ENCODE data around the gene CLSTN2.

- TF ChIP-seq EZH2 (IDR thresholded peaks at IDR 0.05; ENCODE audit: low read depth, low read length, severe bottlenecking) (no peak), POLR2AphosphoS5 (IDR thresholded peaks at IDR 0.05; ENCODE audit: low read depth, low read length) (no peak), CTCF (IDR thresholded peaks at IDR 0.05; ENCODE audit: control extremely low read depth in 1 of 3, insufficient read depth in 1 of 3, low read depth in 1 of 3, low read length in 3 of 3) (no peak), POU5F1 (IDR thresholded peaks at IDR 0.05; ENCODE audit: low read depth, low read length) (no peak), HDAC2 (IDR thresholded peaks at IDR 0.05; ENCODE audit: borderline replicate concordance in 1 of 2, low read depth in 2 of 2, low read length in 2 of 2) (no peak), ATF3 (IDR thresholded peaks at IDR 0.05; ENCODE audit: insufficient read depth, low read depth, low read length) (no peak), RXRA (IDR thresholded peaks at IDR 0.05; ENCODE audit: insufficient read depth, low read depth, low read length) (no peak), POLR2A (IDR thresholded peaks at IDR 0.05; ENCODE audit: control extremely low read depth in 1 of 2, low read depth in 2 of 2, low read length in 2 of 2) (no peak), ZNF274 (IDR thresholded peaks at IDR 0.05; ENCODE audit: borderline replicate concordance, extremely low read depth, low read length) (no peak)
These were observed 443.8 kb downstream of the CLSTN2 start for GRCh38 chr3:140378571-140379340.

Measured in H1 (cell line).